PC-3 (cell line): ENCODE data around the gene DNAJB2.

ENCODE experiments used
- EZH2 ChIP-seq: fragments of 300-600 bp; sonication (generic); IDR thresholded peaks from one replicate; pipeline ENCODE4 v1.6.1; 2017; ENCODE audit warnings: antibody characterized with exemption, mild to moderate bottlenecking, low read length; ENCODE audit not compliant: unreplicated experiment
- EZH2phosphoT487 ChIP-seq: fragments of 300-600 bp; sonication (generic); IDR thresholded peaks from 2 replicates; pipeline ENCODE4 v1.6.1; 2018; ENCODE audit warnings: mild to moderate bottlenecking, antibody characterized with exemption, low read length, borderline replicate concordance

DNA sequence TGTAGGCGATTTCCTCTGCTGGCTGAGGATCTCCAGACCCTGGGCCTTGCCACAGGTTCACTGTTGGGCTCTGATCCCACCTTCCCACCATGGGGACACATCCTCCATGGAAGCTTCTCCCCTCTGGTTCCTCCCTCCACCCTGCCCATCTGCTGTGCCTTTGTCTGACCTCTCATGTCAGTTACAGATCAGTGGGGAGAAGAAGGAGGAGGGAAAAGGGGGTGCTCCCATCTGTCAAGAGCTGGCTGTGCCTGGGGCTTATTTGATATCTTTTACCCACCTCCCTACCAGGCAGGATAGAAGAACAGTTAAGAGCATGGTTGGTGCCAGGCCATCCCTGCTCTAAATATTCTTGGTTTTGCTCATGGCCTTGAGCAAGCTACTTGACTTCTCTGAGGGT, 12.3 kb upstream of the DNAJB2 start:
- TF ChIP-seq EZH2phosphoT487 (no peak), EZH2 (no peak)
